Measurements from ENCODE around the gene THAP11.

GRCh38 chr16:67879462-67879861 is 37.3 kb downstream of the THAP11 start:
- TF ChIP-seq CTCF (IDR thresholded peaks at IDR 0.05) (no peak), CBFB (CRISPR knock-in tag; IDR thresholded peaks at IDR 0.05; ENCODE audit: low read depth) (no peak), USF2 (CRISPR knock-in tag; IDR thresholded peaks at IDR 0.05) (no peak)
